WTC11 (cell line): Measurements from ENCODE around the gene STXBP6. TPM values are rescaled to one million over a fixed set of nuclear protein-coding genes. Genes with fewer than 3 reads are reported as not detected.

Experiments
- ATAC-seq: fragments of 200-7000 bp; cut with Tn5 transposase; 2 replicates; pipeline ENCODE4 v1.10.0; 2021; ENCODE audit warnings: mild to moderate bottlenecking, moderate library complexity
- CTCF ChIA-PET: fragments of 300-600 bp; sonication (Branson Sonifier 250); formaldehyde crosslinking; loops from one replicate; lab custom pipeline; 2021; ENCODE audit warnings: antibody characterized with exemption; lab: Charles Lee
- POLR2A ChIA-PET: fragments of 350-600 bp; sonication (Branson Sonifier 250); formaldehyde crosslinking; loops from one replicate; lab custom pipeline; 2021; ENCODE audit warnings: antibody characterized with exemption; lab: Charles Lee
- DNase-seq: peaks from one replicate; pipeline ENCODE4 v3.0.0; 2021; ENCODE audit warnings: low spot score
- H3K27ac Mint-ChIP-seq: 2 replicates; pipeline ENCODE4 v1.8.0; 2021; ENCODE audit warnings: mixed read lengths
- H3K27me3 Mint-ChIP-seq: 2 replicates; pipeline ENCODE4 v1.8.0; 2021; ENCODE audit warnings: low read depth, mild to moderate bottlenecking, moderate library complexity, mixed read lengths
- H3K36me3 Mint-ChIP-seq: 2 replicates; pipeline ENCODE4 v1.8.0; 2021; ENCODE audit warnings: mixed read lengths
- H3K4me1 Mint-ChIP-seq: 2 replicates; pipeline ENCODE4 v1.8.0; 2022; ENCODE audit warnings: mixed read lengths
- H3K4me3 Mint-ChIP-seq: 2 replicates; pipeline ENCODE4 v1.8.0; 2021; ENCODE audit warnings: mild to moderate bottlenecking, moderate library complexity, mixed read lengths
- H3K9me3 Mint-ChIP-seq: 2 replicates; pipeline ENCODE4 v1.8.0; 2021; ENCODE audit warnings: mixed read lengths
- CREB1 ChIP-seq: sonication (generic); formaldehyde crosslinking; IDR thresholded peaks from 2 replicates; pipeline ENCODE4 v1.8.0; 2023; ENCODE audit warnings: mild to moderate bottlenecking, missing genetic modification reagents
- E2F5 ChIP-seq: sonication (generic); formaldehyde crosslinking; IDR thresholded peaks from 2 replicates; pipeline ENCODE4 v1.8.1; 2022; ENCODE audit warnings: mild to moderate bottlenecking, moderate library complexity, missing genetic modification reagents
- ETV6 ChIP-seq: sonication (generic); formaldehyde crosslinking; IDR thresholded peaks from 2 replicates; pipeline ENCODE4 v1.8.1; 2022; ENCODE audit warnings: mild to moderate bottlenecking, missing genetic modification reagents
- JUN ChIP-seq: sonication (generic); formaldehyde crosslinking; IDR thresholded peaks from 2 replicates; pipeline ENCODE4 v1.8.0; 2023; ENCODE audit warnings: mild to moderate bottlenecking, missing genetic modification reagents
- MLX ChIP-seq: sonication (generic); formaldehyde crosslinking; IDR thresholded peaks from 2 replicates; pipeline ENCODE4 v1.8.1; 2023; ENCODE audit warnings: mild to moderate bottlenecking, missing genetic modification reagents, moderate library complexity
- NFE2L1 ChIP-seq: sonication (generic); formaldehyde crosslinking; IDR thresholded peaks from 2 replicates; pipeline ENCODE4 v1.8.1; 2023; ENCODE audit warnings: missing genetic modification reagents
- NFYB ChIP-seq: sonication (generic); formaldehyde crosslinking; conservative IDR thresholded peaks from 2 replicates; pipeline ENCODE4 v1.8.0; 2022; ENCODE audit warnings: low read depth, missing genetic modification reagents
- NR1H2 ChIP-seq: sonication (generic); formaldehyde crosslinking; IDR thresholded peaks from 2 replicates; pipeline ENCODE4 v1.9.0; 2021; ENCODE audit warnings: mild to moderate bottlenecking, moderate library complexity, missing genetic modification reagents
- PRDM15 ChIP-seq: sonication (generic); formaldehyde crosslinking; IDR thresholded peaks from 2 replicates; pipeline ENCODE4 v1.8.0; 2022; ENCODE audit warnings: missing genetic modification reagents
- RELA ChIP-seq: sonication (generic); formaldehyde crosslinking; IDR thresholded peaks from 2 replicates; pipeline ENCODE4 v1.8.1; 2022; ENCODE audit warnings: missing genetic modification reagents, mild to moderate bottlenecking, borderline replicate concordance
- SMAD3 ChIP-seq: sonication (generic); formaldehyde crosslinking; IDR thresholded peaks from 2 replicates; pipeline ENCODE4 v1.8.0; 2022; ENCODE audit warnings: missing genetic modification reagents, mild to moderate bottlenecking, borderline replicate concordance
- SOX15 ChIP-seq: fragments of 250-450 bp; sonication (Bioruptor Pico); IDR thresholded peaks from 2 replicates; pipeline ENCODE4 v1.9.0; 2021; ENCODE audit warnings: mild to moderate bottlenecking
- ZNF317 ChIP-seq: sonication (generic); formaldehyde crosslinking; IDR thresholded peaks from 2 replicates; pipeline ENCODE4 v1.8.1; 2023; ENCODE audit warnings: low read depth, mild to moderate bottlenecking, moderate library complexity, missing genetic modification reagents, borderline replicate concordance
- ZNF396 ChIP-seq: fragments of 250-450 bp; sonication (Bioruptor Pico); IDR thresholded peaks from 2 replicates; pipeline ENCODE4 v1.8.0; 2021; ENCODE audit warnings: mild to moderate bottlenecking, moderate library complexity, borderline replicate concordance
- total RNA-seq: library from RNA; stranded (reverse); gene quantifications from 3 replicates; pipeline ENCODE4 v1.2.3, GENCODE V29; 2021

Gene STXBP6
- total RNA-seq, 1 experiment from 2014 or later, result 4.2 TPM

GRCh38 chr14:25086821-25087396, 37.0 kb upstream of the STXBP6 start (continued):
- TF ChIP-seq PRDM15 (no peak), SOX15 (CRISPR knock-in tag) (no peak)

- TF ChIP-seq NFE2L1 (CRISPR knock-in tag) (no peak), E2F5 (CRISPR knock-in tag) (no peak), SMAD3 (no peak), NFYB (CRISPR knock-in tag) (no peak), JUN (CRISPR knock-in tag) (no peak), NR1H2 (CRISPR knock-in tag) (no peak)
- ChIA-PET CTCF (no interaction called here), POLR2A (no interaction called here)
- peaks cover 20% of the 10 kb centered on the region for H3K4me1 Mint-ChIP-seq
- H3K27ac Mint-ChIP-seq, result no peak overlapping the region
- DNase-seq (no peak), ATAC-seq (no peak)
- H3K9me3 Mint-ChIP-seq, result no peaks in the 10 kb centered on the region
- no peaks in the 10 kb centered on the region for H3K36me3 Mint-ChIP-seq
- no peak overlapping the region for H3K4me3 Mint-ChIP-seq
- no peaks in the 10 kb centered on the region; the same call in 1 of the 2 replicates for H3K27me3 Mint-ChIP-seq
These were observed 36.1 kb upstream of the STXBP6 start for GRCh38 chr14:25086081-25086480.

- Mint-ChIP-seq H3K9me3 (peaks cover 10% of the 10 kb centered on the region; the same call in 1 of the 2 replicates), H3K4me3 (no peak overlapping the region), H3K4me1 (no peaks in the 10 kb centered on the region), H3K27me3 (no peaks in the 10 kb centered on the region; the same call in 1 of the 2 replicates), H3K27ac (no peak overlapping the region), H3K36me3 (no peaks in the 10 kb centered on the region)
- TF ChIP-seq ZNF317 (CRISPR knock-in tag) (no peak), ETV6 (no peak), RELA (CRISPR knock-in tag) (no peak), CREB1 (CRISPR knock-in tag) (no peak), ZNF396 (CRISPR knock-in tag) (no peak)
- POLR2A ChIA-PET, result no interaction called here
- DNase-seq (no peak), ATAC-seq (no peak)
- CTCF ChIA-PET, result no interaction called here
These were observed 30.7 kb upstream of the STXBP6 start for GRCh38 chr14:25080682-25081081.

- ChIA-PET POLR2A (no interaction called here), CTCF (no interaction called here)
- no peak for ATAC-seq
- Mint-ChIP-seq H3K9me3 (peaks cover 10% of the 10 kb centered on the region; the same call in 1 of the 2 replicates), H3K27ac (no peak overlapping the region), H3K36me3 (no peaks in the 10 kb centered on the region), H3K27me3 (no peaks in the 10 kb centered on the region; the same call in 1 of the 2 replicates), H3K4me1 (no peaks in the 10 kb centered on the region), H3K4me3 (no peak overlapping the region)
- no peak for TF ChIP-seq MLX
- no peak for DNase-seq
These were observed 29.4 kb upstream of the STXBP6 start for GRCh38 chr14:25079311-25079710.
